KBM-7 (cell line): ENCODE measurements around the gene RRN3.
"Not testable (repeated sequence)": the region's sequence is repeated elsewhere in the genome, so short reads cannot be mapped to it uniquely, and the experiment has no call there.

Experiments used
- DNase-seq: peaks from one replicate; pipeline ENCODE4 v3.0.0-alpha.2; 2015
- in situ Hi-C: fragments of 300-500 bp; cut with MboI; formaldehyde crosslinking; loops from 2 replicates; pipeline ENCODE4 v1.14.3; 2020; ENCODE audit warnings: low sequenced_read_pairs, low pct_unique_long_range_greater_than_20kb, mixed read lengths

RRN3 gene

DNA sequence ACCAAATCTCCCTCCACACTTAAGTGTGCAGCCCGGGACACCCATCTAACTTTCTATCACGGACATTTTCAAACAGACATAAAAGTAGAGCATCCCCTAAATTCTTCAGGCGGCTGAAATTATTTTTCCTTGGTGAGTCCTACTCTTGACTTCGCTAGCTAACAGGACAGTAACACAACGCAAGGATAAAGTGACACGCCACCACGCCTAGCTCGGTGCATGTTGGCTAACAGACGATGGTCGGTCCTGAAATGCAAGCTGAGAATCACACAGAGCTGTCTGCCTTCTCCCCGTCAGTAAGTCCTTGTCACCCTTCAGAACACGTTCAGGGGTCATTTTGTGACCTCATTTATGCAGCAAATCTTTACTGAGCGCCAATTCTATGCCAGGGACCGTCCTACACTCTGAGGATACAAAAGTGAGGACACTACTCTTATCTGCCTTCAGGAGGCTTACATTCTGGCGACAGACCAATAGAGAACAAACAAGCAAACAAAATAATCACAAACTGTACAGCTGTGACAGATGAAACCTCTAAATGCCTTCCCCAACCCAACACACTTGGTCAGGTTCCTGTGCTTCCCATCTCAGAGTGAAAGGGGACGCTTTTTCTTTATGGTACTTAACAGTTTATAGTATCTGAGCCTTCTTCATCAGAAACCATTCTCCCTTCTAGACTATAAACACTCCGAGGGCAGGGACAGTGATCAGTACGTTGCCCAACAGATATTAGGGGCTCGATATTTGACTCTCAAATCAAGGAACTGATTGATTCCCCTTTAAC is 39.5 kb downstream of the RRN3 start:
- in situ Hi-C loops: no loop called here
- DNase-seq: no peak

DNA sequence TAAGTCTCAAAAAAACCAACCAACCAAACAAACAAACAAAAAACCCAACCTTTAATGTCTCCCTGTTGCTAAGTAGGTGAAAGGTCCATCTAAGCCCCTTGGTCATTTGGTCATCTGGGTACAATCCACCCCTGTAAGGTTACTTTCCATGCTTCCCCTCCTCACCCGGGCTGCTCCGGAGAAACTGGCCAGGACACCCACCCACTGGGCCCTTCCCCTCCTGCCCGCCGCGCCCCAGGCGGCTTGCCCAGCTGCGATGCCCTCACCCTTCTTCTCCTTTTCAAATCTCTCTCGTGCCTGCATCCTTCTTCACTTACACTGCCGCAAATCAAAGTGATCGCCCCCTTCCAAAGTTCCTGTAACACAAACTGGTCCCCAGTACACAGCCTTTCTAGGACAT is 40.2 kb downstream of the RRN3 start:
- in situ Hi-C loops: no loop called here

GRCh38 chr16:15052747-15053476 is 41.2 kb downstream of the RRN3 start:
- no peak for DNase-seq
- in situ Hi-C loops: no loop called here

More for the DNA sequence above, 40.2 kb downstream of the RRN3 start:
- DNase-seq: no peak

- DNase-seq: no peak
- in situ Hi-C loops: no loop called here
These were observed 42.6 kb downstream of the RRN3 start for GRCh38 chr16:15051387-15051951.

- DNase-seq, in situ Hi-C loops: not testable (repeated sequence)
These were observed 43.6 kb downstream of the RRN3 start for GRCh38 chr16:15050440-15050839.

- no peak for DNase-seq
- in situ Hi-C loops: no loop called here
These were observed 44.4 kb downstream of the RRN3 start for GRCh38 chr16:15049581-15050180.

DNA sequence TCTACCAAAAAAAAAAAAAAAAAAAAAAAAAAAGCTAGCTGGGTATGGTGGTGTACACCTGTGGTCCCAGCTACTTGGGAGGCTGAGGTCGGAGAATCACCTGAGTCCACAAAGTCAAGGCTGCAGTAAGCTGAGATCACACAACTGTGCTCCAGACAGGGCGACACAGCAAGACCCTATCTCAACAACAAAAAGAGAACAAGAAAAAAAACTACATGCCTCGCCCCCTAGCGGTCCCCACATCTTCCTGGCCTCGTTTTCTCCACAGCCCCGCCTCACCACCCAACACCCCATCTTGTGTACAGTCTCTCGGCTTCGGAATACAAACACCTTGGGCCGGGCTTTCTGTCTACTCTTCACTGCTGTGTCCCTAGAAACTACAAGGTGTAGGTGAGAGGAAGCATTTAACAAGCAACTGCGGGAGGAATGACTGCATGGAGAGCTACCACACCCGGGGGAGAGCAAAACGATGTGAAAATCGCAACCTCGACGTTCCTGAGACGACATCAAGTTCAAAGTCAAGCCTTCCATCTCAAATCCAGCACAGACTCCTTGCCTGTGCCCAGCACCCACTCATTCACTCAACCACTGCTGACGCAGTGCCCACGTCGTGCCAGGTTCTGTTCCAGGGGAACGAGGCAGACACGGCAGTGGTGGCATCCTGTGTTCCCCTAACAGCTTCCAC is 47.2 kb downstream of the RRN3 start:
- DNase-seq: no peak
- in situ Hi-C loops: no loop called here

DNA sequence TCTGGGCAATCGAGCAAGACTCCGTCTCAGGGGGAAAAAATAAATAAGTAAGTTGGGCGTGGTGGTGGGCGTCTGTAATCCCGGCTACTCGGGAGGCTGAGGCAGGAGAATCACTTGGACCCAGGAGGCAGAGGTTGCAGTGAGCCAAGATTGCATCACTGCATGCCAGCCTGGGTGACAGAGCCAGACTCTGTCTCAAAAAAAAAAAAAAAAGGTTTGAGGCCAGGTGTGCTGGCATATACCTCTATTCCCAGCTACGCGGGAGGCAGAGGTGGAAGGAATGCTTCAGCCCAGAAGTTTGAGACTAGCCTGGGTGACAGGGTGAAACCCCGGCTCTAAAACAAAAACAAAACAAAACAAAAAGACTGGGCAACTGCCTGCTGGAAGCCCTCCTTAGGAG is 48.8 kb downstream of the RRN3 start:
- in situ Hi-C loops, DNase-seq: not testable (repeated sequence)

- DNase-seq: no peak
- in situ Hi-C loops: no loop called here
These were observed 49.8 kb downstream of the RRN3 start for GRCh38 chr16:15044286-15044685.

GRCh38 chr16:15043344-15043743 is 50.7 kb downstream of the RRN3 start:
- no peak for DNase-seq
- in situ Hi-C loops: no loop called here

- in situ Hi-C loops: no loop called here
- no peak for DNase-seq
These were observed 52.6 kb downstream of the RRN3 start for GRCh38 chr16:15041271-15042004.

DNA sequence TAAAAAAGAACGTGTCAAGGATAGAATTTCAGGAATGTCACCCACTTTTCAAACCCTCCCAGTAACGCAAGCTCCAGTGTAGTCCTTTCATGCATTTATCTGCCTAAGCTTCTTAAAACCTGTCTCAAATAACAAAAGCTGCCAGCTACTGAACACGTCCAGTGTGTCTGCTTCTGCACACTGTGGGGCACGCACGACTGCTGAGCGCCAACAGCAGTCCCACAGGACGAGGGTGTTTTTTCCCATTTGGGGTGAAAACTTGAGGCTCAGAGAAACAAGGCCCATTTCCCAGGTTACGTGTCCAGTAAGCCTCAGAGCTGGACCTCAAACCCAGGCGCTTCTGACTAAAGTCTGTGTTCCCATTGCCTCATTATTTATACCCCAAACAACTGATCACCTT is 55.4 kb downstream of the RRN3 start:
- DNase-seq: no peak
- in situ Hi-C loops: no loop called here

GRCh38 chr16:15037745-15038144 is 56.3 kb downstream of the RRN3 start:
- no peak for DNase-seq
- in situ Hi-C loops: no loop called here

DNA sequence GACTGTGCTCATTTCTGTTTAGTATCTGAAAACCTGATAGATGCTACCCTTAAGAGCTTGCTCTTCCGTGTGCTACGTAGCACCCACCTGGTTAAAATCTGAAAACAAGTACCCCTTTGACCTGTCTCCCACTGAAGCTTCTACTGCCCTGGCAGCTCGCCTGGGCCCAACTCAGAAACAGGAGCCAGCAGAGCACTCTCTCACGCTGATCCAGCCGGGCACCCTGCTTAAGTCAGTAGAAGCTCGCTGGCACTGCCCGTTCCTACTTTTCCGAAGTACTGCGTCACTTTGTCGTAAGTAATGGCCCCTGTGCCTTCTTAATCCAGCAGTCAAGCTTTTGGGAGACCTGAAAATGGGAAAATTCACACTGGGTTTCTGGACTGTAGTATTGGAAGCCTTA is 57.1 kb downstream of the RRN3 start:
- in situ Hi-C loops: no loop called here
- no peak for DNase-seq

GRCh38 chr16:15035163-15035729 is 58.8 kb downstream of the RRN3 start:
- in situ Hi-C loops: no loop called here
- no peak for DNase-seq

DNA sequence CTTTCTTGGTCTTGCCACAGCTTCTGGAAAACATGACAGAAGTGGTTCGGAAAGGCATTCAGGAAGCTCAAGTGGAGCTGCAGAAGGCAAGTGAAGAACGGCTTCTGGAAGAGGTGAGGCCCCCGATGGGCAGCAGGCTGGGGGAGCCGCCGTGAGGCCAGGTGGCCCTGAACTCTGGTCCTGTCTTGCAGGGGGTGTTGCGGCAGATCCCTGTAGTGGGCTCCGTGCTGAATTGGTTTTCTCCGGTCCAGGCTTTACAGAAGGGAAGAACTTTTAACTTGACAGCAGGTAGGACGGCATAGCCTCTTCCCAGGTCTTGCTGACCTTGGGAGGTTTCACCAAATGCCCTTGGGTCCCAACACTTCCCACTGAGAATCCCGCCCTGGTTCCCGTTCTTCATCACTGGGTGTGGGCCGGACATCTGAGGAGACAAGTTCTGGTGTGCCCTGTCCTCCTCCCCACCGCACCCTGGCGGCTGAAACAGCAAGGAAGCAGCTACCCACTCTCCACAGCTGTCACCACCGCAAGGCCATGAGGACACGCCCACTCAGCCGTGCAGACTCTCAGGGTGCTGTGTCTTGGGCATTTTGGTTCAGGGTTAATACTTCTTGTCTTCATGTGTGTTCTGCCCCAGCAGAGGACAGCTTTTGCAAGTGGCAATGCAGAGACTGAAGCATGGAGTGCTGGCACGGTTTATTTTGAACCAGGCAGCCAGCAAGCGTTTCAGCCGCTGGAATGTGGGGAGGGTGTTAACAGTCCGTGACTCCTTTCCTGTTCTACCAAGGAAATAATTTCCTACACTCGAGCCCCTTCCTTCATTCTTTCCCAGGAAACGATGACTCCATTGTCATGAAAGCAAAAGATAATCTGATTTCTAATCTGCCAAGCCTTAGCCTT is 59.6 kb downstream of the RRN3 start:
- no peak for DNase-seq
- in situ Hi-C loops: no loop called here

GRCh38 chr16:15033309-15033707 is 60.8 kb downstream of the RRN3 start:
- DNase-seq: no peak
- in situ Hi-C loops: no loop called here
